SU-DHL-6 (cell line): ENCODE data around the gene SLC2A3.
A peak's percentile ranks its signal among the peaks of the same experiment; 100 is the strongest.
"Not testable (repeated sequence)": the region's sequence is repeated elsewhere in the genome, so short reads cannot be mapped to it uniquely, and the experiment has no call there.

Experiments used
- H2AFZ ChIP-seq: fragments of 200-600 bp; sonication (generic); 2 replicates; pipeline ENCODE4 v1.6.1; 2014; ENCODE audit warnings: low read depth, mild to moderate bottlenecking, moderate library complexity, mixed read lengths, antibody characterized with exemption, low read length; ENCODE audit not compliant: severe bottlenecking
- H3F3A ChIP-seq: fragments of 200-600 bp; shearing (Covaris generic); 2 replicates; pipeline ENCODE4 v1.6.0; 2016; ENCODE audit warnings: antibody characterized with exemption, mild to moderate bottlenecking; ENCODE audit not compliant: insufficient read depth
- H3K27ac ChIP-seq: fragments of 200-600 bp; sonication (generic); 2 replicates; pipeline ENCODE4 v1.5.1; 2016; ENCODE audit warnings: low read depth, mild to moderate bottlenecking, low read length, moderate library complexity, mixed read lengths
- H3K27me3 ChIP-seq: fragments of 200-600 bp; sonication (generic), shearing (Covaris generic); 2 replicates; pipeline ENCODE4 v1.6.0; 2014; ENCODE audit warnings: mild to moderate bottlenecking, low read length
- H3K36me3 ChIP-seq: fragments of 200-600 bp; sonication (generic); 2 replicates; pipeline ENCODE4 v1.6.1; 2014; ENCODE audit warnings: mild to moderate bottlenecking, low read length, mixed read lengths
- H3K4me2 ChIP-seq: fragments of 300-600, 200-600 bp; shearing (Covaris generic), sonication (generic); 2 replicates; pipeline ENCODE4 v1.6.0; 2014; ENCODE audit warnings: low read length, low read depth, mild to moderate bottlenecking; ENCODE audit not compliant: poor library complexity, severe bottlenecking
- H3K4me3 ChIP-seq: fragments of 200-600 bp; sonication (generic); 2 replicates; pipeline ENCODE4 v1.5.1; 2014; ENCODE audit warnings: antibody characterized with exemption, low read length, mild to moderate bottlenecking, mixed read lengths; ENCODE audit not compliant: insufficient read depth, poor library complexity, severe bottlenecking
- H3K79me2 ChIP-seq: fragments of 200-600 bp; sonication (generic); 2 replicates; pipeline ENCODE4 v1.6.1; 2014; ENCODE audit warnings: mild to moderate bottlenecking, low read length, moderate library complexity; ENCODE audit not compliant: insufficient read depth
- H3K9ac ChIP-seq: fragments of 200-600 bp; sonication (generic); 2 replicates; pipeline ENCODE4 v1.7.0; 2014; ENCODE audit warnings: mild to moderate bottlenecking, low read length
- H3K9me2 ChIP-seq: fragments of 200-600 bp; sonication (generic); replicated peaks from 2 replicates; pipeline ENCODE4 v1.6.1; 2014; ENCODE audit warnings: low read length; ENCODE audit not compliant: insufficient read depth
- H3K9me3 ChIP-seq: fragments of 200-600 bp; sonication (generic); 2 replicates; pipeline ENCODE4 v1.6.1; 2014; ENCODE audit warnings: low read length, mixed read lengths; ENCODE audit not compliant: insufficient read depth
- H4K20me1 ChIP-seq: fragments of 200-600 bp; sonication (generic); 2 replicates; pipeline ENCODE4 v1.6.1; 2014; ENCODE audit warnings: low read depth, mild to moderate bottlenecking, antibody characterized with exemption, low read length, moderate library complexity, mixed read lengths
- CTCF ChIP-seq: fragments of 200-600 bp; sonication (generic); IDR thresholded peaks from one replicate; pipeline ENCODE4 v1.5.1; 2017; ENCODE audit warnings: antibody characterized with exemption, mild to moderate bottlenecking, low read length, moderate library complexity; ENCODE audit not compliant: insufficient read depth, poor library complexity, severe bottlenecking
- EZH2phosphoT487 ChIP-seq: fragments of 200-600 bp; sonication (generic), shearing (Covaris generic); conservative IDR thresholded peaks from 2 replicates; pipeline ENCODE4 v1.6.1; 2018; ENCODE audit warnings: mild to moderate bottlenecking, antibody characterized with exemption, low read length, moderate library complexity, mixed read lengths

SLC2A3 gene

GRCh38 chr12:7981446-7981845, 45.5 kb upstream of the SLC2A3 start:
- TF ChIP-seq CTCF: no peak
- no peak for TF ChIP-seq EZH2phosphoT487
- no peak overlapping the region for H3K4me3 ChIP-seq
- no peaks in the 10 kb centered on the region for H3K79me2 ChIP-seq
- H2AFZ ChIP-seq: no peak overlapping the region
- H4K20me1 ChIP-seq: no peaks in the 10 kb centered on the region
- no peaks in the 10 kb centered on the region for H3K9me3 ChIP-seq
- no peaks in the 10 kb centered on the region for H3K27me3 ChIP-seq
- no peak overlapping the region for H3K9ac ChIP-seq
- H3F3A ChIP-seq: no peaks in the 10 kb centered on the region
- H3K4me2 ChIP-seq: no peak overlapping the region
- no peaks in the 10 kb centered on the region for H3K36me3 ChIP-seq
- no peaks in the 10 kb centered on the region for H3K9me2 ChIP-seq
- H3K27ac ChIP-seq: no peak overlapping the region

DNA sequence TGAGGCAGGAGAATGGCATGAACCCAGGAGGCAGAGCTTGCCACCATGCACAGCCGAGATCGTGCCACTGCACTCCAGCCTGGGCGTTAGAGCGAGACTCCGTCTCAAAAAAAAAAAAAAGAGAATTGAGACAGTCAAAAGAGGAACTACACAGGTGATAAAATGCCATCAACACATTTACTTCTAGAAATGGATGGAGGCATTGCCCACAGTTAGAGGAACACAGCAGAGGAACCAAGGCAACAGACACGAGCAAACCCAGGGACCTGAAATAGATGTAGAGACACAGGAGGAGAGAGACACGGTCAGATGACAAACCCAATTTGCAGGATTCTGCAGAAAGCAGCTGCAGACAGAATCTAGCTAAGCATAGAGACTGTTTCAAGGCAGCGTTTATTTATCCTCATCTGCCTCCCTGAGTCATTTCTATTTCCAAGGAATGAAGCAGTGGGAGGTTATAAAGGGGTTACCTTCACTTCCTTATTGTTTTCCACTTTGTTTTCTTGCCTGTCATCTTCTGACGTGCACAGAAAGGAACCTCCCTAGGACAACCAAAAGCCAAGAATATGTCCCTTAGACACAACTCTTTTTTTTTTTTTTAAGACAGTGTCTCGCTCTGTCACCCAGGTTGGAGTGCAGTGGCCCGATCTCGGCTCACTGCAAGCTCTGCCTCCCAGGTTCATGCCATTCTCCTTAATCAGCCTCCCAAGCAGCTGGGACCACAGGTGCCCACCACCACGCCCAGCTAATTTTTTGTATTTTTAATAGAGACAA, 41.6 kb upstream of the SLC2A3 start:
- not testable (repeated sequence) for H2AFZ ChIP-seq, H3K9me2 ChIP-seq, H3K9ac ChIP-seq, H3K4me2 ChIP-seq, H3K4me3 ChIP-seq, H3K27ac ChIP-seq, H3F3A ChIP-seq, H3K27me3 ChIP-seq, H3K79me2 ChIP-seq, H3K9me3 ChIP-seq, H3K36me3 ChIP-seq, H4K20me1 ChIP-seq

DNA sequence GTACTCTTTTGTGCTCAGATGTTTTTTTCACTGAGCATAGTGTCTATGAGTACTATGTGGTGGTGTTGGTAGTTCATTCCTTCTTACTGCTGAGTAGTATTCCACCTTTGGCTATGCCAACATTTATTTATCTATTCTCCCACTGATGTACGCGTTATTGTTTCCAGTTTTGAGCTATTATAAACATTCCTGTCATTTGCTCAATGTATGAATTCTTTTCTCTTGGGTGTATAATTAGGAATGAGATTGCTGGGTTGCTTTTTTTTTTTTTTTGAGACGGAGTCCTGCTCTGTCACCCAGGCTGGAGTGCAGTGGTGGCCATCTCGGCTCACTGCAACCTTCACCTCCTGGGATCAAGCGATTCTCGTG, 37.5 kb upstream of the SLC2A3 start:
- Histone ChIP-seq H3K27me3 (no peaks in the 10 kb centered on the region), H3F3A (peaks cover 12% of the 10 kb centered on the region; the same call in 1 of the 2 replicates), H3K27ac (no peak overlapping the region), H2AFZ (no peak overlapping the region), H4K20me1 (no peaks in the 10 kb centered on the region), H3K9me3 (no peaks in the 10 kb centered on the region), H3K4me2 (no peak overlapping the region), H3K4me3 (no peak overlapping the region), H3K9me2 (no peaks in the 10 kb centered on the region), H3K36me3 (no peaks in the 10 kb centered on the region), H3K9ac (no peak overlapping the region), H3K79me2 (no peaks in the 10 kb centered on the region)
- TF ChIP-seq EZH2phosphoT487 (no peak), CTCF (no peak)

DNA sequence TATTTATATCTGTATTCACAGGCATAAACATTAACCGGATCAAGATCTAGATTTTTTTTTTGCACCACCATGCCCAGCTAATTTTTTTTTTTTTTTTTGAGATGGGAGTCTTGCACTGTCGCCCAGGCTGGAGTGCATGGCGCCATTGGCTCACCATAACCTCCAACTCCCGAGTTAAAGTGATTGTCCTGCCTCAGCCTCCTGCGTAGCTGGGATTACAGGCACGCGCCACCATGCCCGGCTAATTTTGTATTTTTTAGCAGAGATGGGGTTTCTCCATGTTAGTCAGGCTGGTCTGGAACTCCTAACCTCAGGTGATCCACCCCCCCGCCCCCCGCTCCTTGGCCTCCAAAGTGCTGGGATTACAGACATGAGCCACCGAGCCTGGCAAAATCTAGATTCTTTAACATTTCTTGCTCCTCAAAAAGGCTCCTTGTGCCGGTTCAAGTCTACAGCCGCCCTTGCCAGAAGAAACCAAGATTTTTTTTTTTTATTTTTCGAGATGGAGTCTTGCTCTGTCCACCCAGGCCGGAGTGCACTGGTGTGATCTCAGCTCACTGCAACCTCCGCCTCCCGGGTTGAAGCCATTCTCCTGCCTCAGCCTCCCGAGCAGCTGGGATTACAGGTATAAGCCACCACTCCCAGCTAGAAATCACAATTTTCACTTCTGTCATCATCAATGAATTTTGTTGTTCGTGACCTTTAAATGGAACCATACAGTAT, 36.9 kb upstream of the SLC2A3 start:
- Histone ChIP-seq H3K4me3 (peak overlapping the region; percentile 29), H3K9ac (no peak overlapping the region; the same call in 1 of the 2 replicates), H3F3A (peaks cover 12% of the 10 kb centered on the region), H3K9me2 (no peaks in the 10 kb centered on the region), H3K27ac (no peak overlapping the region), H3K79me2 (no peaks in the 10 kb centered on the region), H3K9me3 (no peaks in the 10 kb centered on the region), H3K27me3 (no peaks in the 10 kb centered on the region), H2AFZ (no peak overlapping the region), H4K20me1 (no peaks in the 10 kb centered on the region), H3K36me3 (no peaks in the 10 kb centered on the region), H3K4me2 (peak overlapping the region; percentile 52)
- TF ChIP-seq EZH2phosphoT487 (no peak), CTCF (no peak)

DNA sequence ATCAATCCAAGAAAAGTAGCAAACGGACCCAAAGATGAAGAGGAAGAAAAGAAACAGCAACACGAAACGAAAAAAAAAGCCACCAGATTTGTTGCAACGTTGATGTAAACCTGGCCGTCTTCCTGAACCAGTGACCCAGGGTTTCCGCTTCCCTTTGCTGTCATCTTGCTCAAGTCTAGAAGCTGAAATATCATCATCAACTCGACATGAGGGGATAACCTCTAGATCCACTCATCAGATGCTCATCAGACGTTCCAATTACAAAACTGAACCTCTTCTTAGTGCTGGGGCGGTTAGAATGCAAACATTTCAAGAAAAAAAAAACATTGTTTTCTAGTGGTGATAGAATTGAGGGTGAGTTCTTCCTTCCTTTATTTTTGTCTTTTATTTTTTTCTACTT, 36.3 kb upstream of the SLC2A3 start:
- not testable (repeated sequence) for H3K9me2 ChIP-seq, H3K9ac ChIP-seq, H2AFZ ChIP-seq, H3K79me2 ChIP-seq, H3K9me3 ChIP-seq, H3K27me3 ChIP-seq, H4K20me1 ChIP-seq, H3K36me3 ChIP-seq, H3K27ac ChIP-seq
- Histone ChIP-seq H3F3A (peaks cover 12% of the 10 kb centered on the region), H3K4me3 (peak overlapping the region; percentile 29), H3K4me2 (peak overlapping the region; percentile 52)
